Dermis blood vessel endothelial cell (primary cell): ENCODE measurements around the gene RSAD1. TPM values are rescaled to one million over a fixed set of nuclear protein-coding genes. Genes with fewer than 3 reads are reported as not detected.
"Not testable (repeated sequence)": the region's sequence is repeated elsewhere in the genome, so short reads cannot be mapped to it uniquely, and the experiment has no call there.

Source experiments
- DNase-seq: peaks from one replicate; pipeline ENCODE4 v3.0.0; 2010
- total RNA-seq: library from RNA; depleted of rRNA; stranded (reverse); fragments of >200 nt; gene quantifications from 2 replicates; pipeline ENCODE4 v1.2.3, GENCODE V29; 2014

RSAD1 gene
- total RNA-seq, 1 donor from 2014 or later: 18.2 TPM

DNA sequence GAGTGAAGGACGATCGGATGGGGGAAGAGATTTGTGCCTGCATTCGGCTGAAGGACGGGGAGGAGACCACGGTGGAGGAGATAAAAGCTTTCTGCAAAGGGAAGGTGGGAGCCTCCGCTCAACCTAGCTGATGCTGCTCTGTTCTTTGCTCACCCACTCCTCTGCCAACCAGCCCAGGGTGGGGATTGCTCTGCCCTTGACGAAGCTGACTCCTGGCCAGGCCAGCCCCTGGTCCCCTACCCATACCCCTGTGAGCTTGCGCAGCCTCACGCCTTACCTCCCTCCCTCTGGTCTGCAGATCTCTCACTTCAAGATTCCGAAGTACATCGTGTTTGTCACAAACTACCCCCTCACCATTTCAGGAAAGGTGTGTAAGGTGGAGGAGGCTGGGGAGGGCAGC lies 4.8 kb upstream of the RSAD1 start:
- no peak for DNase-seq

DNA sequence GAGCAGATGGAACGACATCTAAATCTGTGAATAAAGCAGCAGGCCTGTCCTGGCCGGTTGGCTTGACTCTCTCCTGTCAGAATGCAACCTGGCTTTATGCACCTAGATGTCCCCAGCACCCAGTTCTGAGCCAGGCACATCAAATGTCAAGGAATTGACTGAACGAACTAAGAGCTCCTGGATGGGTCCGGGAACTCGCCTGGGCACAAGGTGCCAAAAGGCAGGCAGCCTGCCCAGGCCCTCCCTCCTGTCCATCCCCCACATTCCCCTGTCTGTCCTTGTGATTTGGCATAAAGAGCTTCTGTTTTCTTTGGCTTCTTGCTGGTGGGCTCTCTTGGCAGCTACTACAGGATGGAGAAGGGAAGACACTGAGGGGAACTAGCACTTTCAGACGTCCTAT lies 4.1 kb upstream of the RSAD1 start:
- DNase-seq: no peak

DNA sequence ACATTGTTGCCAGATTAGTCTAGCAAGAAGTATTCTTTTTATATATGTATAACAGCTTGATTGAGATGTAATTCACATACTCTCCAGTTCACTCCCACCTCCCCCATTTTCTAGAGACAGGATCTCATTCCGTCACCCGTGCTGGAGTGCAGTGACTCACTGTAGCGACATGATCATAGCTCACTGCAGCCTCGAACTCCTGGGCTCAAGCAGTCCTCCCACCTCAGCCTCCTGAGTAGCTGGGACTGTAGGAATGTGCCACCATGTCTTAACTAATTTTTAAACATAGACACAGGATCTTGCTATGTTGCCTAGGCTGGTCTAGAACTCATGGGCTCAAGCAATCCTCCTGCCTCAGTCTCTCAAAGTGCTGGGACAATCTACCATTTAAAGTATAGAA lies 3.3 kb upstream of the RSAD1 start:
- no peak for DNase-seq

DNA sequence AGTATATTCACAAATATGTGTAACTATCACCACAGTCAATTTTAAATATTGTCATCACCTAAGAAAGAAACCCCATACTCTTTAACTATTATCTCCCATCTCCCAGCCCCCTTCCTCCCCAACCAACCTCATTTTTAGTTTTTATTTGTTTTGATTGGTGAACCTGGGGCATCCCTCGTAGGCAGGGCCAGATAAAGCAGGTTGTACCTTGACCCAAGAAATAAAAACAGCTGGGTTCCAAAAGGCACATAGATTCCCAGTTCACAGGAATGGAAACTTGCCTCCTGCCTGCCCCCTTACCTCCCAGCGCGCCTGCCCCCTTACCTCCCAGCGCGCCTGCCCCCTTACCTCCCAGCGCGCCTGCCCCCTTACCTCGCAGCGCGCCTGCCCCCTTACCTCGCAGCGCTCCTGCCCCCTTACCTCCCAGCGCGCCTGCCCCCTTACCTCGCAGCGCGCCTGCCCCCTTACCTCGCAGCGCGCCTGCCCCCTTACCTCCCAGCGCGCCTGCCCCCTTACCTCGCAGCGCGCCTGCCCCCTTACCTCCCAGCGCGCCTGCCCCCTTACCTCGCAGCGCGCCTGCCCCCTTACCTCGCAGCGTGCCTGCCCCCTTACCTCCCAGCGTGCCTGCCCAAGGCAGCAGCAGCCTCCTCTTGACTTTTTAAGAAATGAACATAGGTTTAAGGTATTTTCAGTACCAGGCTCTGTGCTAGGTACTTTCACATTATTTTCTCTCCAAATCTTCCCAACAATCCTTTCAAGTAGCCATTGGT lies 2.7 kb upstream of the RSAD1 start:
- not testable (repeated sequence) for DNase-seq

DNA sequence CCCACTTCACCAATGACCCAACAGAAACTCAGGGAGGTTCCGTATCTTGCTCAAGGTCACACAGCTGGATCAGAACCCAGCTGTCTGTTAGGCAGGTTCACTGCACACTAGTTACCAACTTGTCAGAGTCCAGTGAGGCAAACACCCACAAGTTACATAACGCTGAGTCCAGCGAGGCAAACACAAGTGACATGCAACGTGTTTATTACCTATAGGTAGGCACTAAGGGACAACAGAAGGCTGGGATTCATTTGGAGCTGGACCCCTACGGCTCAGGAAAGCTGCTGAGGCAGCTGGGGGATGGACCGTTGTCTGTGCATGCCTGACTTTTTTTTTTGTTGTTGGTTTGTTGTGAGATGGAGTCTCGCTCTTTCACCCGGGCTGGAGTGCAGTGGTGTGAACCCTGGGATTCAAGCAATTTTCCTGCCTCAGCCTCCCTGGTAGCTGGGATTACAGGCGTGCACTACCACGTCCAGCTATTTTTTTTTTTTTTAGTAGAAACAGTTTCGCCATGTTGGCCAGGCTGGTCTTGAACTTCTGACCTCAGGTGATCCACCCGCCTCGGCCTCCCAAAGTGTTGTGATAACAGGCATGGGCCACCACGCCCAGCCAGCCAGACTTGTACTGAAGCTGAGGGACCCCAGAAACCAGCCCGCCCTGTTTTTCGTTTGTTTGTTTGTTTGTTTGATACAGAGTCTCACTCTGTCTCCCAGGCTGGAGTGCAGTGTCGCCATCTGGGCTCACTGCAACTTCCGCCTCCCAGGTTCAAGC lies 1.9 kb upstream of the RSAD1 start:
- DNase-seq: no peak

DNA sequence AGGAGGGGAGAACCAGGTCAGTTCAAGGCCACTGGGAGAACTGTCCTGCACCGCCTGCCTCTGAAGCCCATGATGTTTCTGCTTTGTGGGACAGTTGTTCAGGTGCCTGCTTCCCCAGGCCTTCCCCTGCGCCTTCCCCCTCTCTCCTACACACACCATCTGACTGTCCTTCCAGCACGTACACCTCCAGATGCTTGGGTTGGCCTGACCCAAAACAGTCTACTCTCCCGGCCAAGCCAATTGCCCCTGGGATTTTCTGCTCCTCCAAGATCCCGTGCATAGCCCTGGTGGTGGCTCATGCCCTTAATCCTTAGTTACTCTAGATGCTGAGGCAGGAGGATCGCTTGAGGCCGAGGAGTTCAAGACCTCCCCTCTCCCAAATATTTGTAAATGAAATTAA lies 684 bp upstream of the RSAD1 start:
- no peak for DNase-seq

DNA sequence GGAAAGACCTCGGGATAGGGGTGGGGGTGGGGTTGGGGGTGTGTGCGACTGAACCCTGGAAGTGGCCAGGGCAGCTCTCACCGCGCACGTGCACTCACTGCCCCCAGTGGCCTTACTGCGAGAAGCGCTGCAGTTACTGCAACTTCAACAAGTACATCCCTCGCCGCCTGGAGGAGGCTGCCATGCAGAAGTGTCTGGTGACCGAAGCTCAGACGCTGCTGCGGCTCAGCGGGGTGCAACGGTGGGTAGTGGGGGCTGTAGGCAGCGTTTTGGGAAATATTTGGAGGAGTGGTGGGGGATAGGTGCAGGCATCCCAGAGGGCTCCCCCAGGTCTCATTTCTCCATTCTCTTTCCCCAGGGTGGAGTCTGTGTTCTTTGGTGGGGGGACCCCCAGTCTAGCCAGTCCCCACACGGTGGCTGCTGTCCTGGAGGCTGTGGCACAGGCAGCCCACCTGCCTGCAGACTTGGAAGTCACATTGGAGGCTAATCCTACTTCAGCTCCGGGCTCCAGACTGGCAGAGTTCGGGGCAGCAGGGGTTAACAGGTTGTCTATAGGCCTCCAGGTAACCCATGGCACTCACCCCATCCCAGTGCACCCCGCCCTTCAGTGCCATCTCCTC lies 972 bp downstream of the RSAD1 start:
- DNase-seq: peak; percentile 89

DNA sequence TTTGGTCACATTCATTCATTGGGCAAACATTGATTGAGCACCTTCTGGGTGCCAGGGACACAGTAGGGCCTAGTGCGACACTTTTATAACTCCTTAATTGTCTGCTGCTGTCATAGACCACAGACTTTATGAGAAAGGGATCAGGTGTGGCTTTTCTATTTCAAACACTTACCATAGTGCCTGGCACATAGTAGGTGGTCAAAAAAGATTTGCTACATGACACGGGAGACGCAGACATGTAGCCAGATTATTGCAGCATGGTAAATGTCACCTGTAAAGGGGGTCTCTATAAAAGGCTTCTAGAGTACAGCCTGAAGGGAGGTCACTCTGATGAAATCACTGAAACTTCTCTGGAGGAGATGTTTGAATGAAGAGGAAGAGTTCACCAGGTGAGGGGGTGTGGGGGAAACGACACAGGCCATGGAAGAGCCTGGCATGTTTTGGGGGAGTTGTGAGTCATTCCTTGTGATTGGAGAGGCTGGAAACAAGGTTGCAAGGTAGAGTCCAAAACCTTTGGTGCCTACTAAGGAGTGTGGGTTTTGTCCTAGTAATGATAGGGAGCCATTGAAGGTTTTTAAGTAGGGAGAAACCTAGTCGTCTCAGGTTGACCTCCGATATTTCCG lies 1.6 kb downstream of the RSAD1 start:
- no peak for DNase-seq

DNA sequence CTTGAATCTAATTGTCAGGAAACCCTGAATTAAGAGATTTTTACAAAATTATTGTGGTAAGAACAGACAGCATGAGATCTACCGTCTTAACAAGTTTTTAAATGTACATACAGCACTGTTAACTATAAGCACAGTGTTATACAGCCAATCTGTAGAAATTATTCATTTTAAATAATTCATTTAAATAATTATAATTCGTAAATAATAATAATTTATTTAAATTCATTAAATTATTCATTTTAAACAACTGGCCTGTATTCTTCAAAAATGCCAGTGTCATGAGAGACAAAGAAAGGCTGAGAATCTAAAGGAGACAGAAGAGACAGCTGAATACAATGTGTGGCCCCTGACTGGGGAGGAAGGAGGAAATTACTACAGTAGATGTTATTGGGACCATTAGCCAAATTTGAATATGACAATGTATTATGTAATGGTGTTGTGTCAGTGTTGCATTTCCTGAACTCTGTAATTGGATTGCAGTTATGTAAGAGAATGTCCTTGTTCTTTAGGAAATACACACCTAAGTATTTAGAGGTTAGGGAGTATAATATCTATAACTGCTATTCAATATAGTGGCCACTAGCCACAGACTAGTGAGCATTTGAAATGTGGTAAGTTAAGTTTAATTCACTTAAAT lies 2.3 kb downstream of the RSAD1 start:
- DNase-seq: peak; percentile 55

DNA sequence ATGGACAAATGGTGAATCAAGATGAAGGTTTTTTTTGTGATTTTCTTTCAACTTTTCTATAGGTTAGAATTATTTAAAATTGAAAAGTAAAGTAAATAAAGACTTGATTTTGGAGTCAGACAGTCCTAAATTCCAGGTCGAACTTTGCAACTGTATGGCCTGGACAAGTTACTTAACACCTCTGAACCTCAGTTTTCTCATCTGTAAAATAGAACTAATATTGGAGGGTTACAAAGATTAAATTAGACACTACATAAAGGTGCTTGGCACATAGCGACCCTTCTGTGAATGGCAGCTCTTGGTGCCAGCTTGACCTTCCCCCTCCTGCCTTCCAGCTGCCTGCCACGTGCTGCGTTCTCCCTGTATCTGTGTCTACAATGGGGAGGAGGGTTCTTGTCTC lies 3.0 kb downstream of the RSAD1 start:
- no peak for DNase-seq

DNA sequence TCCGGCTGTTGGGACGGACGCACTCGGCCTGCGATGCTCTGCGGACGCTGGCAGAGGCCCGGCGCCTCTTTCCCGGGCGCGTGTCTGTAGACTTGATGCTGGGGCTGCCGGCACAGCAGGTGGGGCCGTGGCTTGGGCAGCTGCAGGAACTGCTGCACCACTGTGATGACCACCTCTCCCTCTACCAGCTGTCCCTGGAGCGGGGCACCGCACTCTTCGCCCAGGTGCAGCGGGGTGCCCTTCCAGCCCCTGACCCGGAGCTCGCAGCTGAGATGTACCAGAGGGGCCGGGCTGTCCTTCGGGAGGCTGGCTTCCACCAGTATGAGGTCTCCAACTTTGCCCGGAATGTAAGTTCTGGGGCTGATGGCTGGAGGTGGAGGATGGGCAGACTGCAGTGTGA lies 3.5 kb downstream of the RSAD1 start:
- no peak for DNase-seq

DNA sequence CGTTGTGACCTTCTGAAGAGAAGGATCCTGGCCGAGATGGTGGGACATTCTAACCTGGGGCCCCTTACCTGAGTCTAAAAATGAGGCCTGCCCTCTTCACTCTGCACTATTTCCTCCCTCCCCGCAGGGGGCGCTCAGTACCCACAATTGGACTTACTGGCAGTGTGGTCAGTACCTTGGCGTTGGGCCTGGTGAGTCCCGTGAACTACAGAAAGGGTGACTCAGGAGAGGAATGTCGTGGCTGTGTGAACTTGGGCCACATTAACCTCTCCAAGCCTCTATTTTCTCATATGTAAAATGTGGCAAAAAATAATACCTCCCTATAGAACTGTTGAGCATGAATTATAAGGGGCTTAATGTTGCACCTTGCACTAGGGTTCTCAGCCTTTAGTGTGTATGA lies 3.9 kb downstream of the RSAD1 start:
- peak; percentile 97 for DNase-seq

DNA sequence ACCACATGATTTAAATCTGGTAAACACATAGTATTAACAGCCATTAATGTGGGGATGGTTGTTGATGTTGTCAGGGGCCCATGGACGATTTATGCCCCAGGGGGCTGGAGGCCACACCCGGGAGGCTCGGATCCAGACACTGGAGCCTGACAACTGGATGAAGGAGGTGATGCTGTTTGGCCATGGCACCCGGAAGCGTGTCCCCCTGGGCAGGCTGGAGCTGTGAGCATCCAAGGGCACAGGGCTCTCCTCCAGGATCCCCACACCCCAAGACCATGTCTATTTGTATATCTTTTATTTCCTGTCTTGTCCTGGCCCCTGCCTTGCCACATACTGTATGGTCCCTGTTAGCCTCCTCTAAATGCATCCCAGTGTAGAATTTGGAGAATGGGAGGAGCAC lies 4.6 kb downstream of the RSAD1 start:
- no peak for DNase-seq

DNA sequence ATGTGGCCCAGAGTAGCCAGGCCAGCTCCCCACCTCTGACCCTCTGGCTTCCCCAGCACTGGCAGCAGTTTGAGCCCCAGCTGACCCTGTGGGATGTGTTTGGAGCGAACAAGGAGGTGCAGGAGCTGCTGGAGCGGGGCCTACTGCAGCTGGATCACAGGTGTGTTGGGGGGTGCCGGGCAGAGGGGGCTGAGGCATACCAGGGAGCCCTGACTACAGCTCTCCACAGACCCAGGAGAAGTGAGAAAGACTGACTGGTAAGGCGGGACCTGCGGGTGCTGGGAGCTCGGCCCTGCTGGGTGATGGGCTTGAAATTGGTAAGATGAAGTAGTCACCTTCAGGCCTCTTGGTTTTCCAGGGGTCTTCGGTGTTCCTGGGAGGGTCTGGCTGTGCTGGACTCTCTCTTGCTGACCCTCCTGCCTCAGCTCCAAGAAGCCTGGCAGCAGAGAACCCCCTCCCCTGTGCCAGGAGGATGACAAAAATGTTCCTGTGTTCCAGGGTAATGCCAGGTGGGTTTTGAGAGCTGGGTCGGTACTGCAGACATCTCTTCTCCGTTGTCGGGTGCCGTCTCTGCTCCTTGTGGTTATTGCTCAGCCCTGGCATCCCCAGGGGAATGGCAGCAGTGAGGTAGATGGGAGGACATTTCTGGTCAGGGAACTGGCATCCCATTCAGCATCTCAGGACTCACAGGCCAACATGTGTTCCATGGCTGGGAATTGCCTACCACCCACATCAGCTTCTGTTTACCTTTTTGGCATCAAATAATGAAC lies 5.9 kb downstream of the RSAD1 start:
- DNase-seq: no peak

DNA sequence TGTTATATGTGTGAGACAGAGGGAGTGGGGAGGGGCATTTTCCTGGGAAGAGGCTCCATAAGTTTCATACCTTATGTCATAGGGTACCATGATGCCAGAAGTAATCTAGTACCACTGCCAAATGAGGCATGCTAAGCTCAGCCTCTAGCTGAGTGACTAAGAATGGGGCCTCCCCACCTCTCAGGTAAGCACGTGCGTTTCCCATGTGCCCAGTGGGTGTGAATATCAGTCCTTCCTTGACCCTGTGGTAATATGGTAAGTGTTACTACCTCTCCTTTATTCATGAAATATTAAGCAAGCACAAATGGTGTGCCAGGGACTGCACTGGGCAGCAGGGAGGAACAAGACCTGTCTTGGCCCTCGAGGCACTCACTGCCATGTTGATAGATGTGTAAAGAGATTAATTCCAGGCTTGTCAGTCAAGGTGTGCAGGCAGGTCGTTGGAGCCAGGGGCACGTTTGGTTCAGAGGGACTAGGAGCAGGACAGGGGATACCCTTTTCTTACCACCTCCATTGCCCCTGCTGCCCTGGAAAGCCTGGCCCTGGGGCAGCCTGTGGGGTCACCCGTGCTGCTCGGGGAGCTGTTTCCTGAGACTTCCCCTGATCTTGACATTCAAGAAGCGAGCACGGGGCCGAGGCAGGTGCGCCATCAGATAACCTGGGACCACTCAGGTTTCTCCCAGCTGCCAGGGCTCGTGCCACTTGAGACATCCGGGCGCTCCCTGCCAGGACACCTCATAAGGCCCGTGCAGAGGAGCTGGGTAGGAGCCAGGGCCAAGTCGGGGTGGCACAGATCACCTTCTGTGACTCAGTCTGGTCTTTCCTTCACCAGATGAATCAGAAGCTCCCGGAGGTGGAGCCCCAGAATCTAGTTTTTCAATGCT lies 8.8 kb downstream of the RSAD1 start:
- DNase-seq: peak; percentile 12

DNA sequence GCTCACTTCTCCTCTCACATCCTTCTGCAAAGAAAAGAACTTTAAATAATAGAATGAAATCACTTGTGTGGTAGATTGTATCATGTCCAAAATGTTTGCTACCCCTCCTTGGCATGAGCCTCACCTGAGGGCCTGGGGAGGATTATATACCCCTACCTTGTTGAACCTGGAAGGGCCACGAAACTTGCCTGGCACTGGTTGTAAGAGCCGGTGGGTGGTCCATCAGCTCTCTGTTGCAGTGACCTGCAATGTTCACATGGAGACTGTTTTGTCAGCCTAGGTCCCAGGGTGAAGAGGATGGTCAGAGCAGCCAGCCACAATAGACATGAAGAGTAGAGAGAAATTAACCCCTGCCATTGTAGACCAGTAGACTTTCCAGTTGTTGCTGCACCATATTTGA lies 10.2 kb downstream of the RSAD1 start:
- no peak for DNase-seq

DNA sequence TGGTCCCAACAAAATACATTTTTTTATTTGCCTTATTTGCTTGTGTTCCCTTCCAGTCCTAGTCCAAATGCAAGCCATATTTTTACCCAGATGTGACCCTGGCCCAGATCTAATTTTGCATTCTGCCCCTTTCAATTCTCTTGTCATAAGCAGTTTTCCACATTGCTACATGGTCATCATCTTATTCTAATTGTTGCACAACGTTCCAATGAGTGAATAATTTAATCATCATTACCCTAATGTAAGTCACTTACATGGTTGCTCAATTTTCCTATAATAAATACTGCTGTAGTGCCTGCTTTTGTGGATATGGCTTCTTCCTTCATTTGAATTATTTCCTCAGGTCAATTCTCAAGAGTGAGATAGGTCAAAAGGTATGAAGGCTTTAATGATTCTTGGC lies 12.8 kb downstream of the RSAD1 start:
- no peak for DNase-seq

DNA sequence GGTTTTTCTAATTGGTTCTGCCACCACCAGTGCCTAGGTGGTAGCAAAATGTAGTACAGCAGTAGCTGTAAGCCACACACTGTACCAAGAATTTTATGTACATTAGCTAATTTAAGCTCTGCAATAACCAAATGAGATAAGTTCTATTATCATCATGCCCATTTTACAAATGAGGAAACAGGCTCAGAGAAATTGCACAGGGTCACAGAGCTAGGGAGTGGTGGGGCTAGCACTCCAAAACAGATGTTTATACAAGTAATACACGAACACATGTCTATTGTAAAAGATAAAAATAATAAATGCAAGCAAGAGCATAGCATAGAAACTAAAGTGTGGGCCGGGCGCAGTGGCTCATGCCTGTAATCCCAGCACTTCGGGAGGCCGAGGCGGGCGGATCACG lies 13.6 kb downstream of the RSAD1 start:
- DNase-seq: no peak

DNA sequence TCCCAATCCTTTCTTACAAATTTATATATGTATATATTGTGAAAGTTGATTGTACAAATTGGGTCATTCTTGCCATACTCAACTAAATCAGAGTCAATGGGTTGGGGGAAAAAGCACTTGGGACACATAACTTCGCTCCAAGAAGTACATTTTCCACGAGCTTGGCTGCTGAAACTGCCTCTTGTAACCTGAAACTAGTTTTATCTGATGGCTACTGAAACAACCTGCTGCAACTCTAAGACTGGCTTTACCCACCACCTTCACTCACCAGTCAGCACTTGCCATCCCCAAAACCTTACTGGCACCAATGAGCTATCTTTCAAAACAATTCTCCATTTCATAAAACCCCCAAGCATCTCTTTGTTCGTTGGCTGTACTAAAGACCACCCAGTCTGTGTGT lies 15.1 kb downstream of the RSAD1 start:
- DNase-seq: no peak

DNA sequence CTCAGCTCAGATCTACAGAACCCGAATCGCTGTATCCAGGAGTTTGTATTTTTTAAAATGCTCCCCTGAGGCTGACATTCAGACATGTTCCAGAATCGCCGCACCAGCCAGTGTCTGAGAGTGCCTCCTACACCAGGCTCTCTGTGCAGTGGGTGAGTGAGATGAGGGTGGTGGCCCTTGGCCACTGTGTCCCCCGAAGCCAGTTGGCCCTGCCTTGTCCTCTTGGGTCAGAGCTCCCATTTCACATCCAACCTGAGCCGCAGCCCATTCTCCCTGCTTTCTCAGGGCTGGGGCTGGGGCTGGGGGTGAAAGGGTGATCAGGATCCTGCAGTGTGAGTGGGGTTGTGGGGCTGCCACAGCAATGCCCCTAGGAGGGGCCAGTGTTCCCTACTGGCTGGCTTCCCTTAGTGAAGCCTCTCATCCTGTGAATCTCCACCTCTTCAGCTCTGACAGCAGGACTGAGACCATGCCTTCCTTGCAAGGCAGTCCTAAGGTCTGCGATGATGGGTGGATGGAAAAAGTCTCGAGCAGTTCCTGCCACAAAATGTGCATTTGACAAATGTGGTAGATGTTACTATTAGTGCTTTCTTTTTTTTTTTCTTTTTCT lies 16.7 kb downstream of the RSAD1 start:
- DNase-seq: no peak

DNA sequence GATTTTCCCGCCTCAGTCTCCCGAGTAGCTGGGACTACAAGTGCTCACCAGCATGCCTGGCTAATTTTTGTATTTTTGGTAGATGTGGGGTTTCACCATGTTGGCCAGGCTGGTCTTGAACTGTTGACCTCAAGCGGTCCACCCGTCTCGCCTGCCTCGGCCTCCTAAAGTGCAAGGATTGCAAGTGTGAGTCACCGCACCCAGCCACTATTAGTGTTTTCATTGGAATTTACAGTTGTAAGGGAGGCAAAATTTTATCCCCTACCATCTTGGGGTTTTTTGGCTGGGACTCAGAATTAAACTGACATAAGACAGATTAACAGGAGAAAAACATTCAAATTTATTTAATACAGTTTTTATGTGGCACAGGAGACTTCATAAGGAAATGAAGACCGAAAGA lies 17.3 kb downstream of the RSAD1 start:
- no peak for DNase-seq
